Breast epithelium (tissue), 3 donors: ENCODE measurements around the gene COBLL1.

Experiments
- POLR2AphosphoS5 ChIP-seq, 3 donors: sonication (generic); formaldehyde crosslinking; IDR thresholded peaks; one replicate each; pipeline ENCODE4 v1.6.1; 2017; ENCODE audit warnings: antibody characterized with exemption in 3 of 3
- TF ChIP-seq, protein P1 (sequence below), 3 donors: fragments of 450-650 bp; IDR thresholded peaks; one replicate each; pipeline ENCODE4 v1.5.1; 2016 to 2017; ENCODE audit warnings: antibody characterized with exemption in 3 of 3, mild to moderate bottlenecking in 3 of 3, moderate library complexity in 3 of 3

DNA sequence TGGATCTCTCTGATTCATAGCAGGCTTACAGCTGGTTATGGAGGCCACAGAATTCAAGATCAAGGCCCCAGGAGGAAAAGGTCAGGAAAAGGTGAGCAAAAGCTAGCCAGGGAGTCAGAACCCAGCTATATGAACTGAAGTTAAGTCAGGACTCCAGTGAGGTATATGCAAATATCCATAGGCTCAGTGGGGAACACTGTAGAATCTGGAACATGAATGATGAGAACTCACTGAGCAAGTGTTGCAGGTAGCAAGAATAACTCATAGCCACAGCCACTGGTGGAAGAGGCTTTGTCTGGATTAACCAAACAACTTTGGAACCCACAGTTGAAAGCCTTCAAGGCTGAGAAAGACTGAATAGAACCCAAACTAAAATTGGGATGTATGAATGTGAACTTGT is 24.7 kb downstream of the COBLL1 start:
- TF ChIP-seq, protein P1, sequence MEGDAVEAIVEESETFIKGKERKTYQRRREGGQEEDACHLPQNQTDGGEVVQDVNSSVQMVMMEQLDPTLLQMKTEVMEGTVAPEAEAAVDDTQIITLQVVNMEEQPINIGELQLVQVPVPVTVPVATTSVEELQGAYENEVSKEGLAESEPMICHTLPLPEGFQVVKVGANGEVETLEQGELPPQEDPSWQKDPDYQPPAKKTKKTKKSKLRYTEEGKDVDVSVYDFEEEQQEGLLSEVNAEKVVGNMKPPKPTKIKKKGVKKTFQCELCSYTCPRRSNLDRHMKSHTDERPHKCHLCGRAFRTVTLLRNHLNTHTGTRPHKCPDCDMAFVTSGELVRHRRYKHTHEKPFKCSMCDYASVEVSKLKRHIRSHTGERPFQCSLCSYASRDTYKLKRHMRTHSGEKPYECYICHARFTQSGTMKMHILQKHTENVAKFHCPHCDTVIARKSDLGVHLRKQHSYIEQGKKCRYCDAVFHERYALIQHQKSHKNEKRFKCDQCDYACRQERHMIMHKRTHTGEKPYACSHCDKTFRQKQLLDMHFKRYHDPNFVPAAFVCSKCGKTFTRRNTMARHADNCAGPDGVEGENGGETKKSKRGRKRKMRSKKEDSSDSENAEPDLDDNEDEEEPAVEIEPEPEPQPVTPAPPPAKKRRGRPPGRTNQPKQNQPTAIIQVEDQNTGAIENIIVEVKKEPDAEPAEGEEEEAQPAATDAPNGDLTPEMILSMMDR (IDR thresholded peaks at IDR 0.05): no peak
- TF ChIP-seq POLR2AphosphoS5 (IDR thresholded peaks at IDR 0.05): no peak
